ENCODE results near the gene UBQLN1.
A peak's percentile ranks its signal among the peaks of the same experiment; 100 is the strongest.
"Not testable (repeated sequence)": the region's sequence is repeated elsewhere in the genome, so short reads cannot be mapped to it uniquely, and the experiment has no call there.

Gene UBQLN1

GRCh38 chr9:83707768-83708514 is at the start of gene UBQLN1:
UBQLN1 (minus strand) TSS chr9:83707958; CDS start chr9:83707679, 279 bp downstream.
- TF ChIP-seq CTCF (IDR thresholded peaks at IDR 0.05; ENCODE audit: control insufficient read depth, extremely low read depth, insufficient read depth) = no peak
- H3K4me3 ChIP-seq (ENCODE audit: low read depth, low read length) = peak within 1 kb of the TSS; percentile 73
- DNase-seq (ENCODE audit: low read depth) = peak; percentile 88

GRCh38 chr9:83754383-83754977 is 46.7 kb upstream of the UBQLN1 start:
- TF ChIP-seq CTCF (IDR thresholded peaks at IDR 0.05; ENCODE audit: control insufficient read depth, extremely low read depth, insufficient read depth) = no peak
- H3K4me3 ChIP-seq (ENCODE audit: low read depth, low read length) = no peak overlapping the region

GRCh38 chr9:83749706-83750105 is 41.9 kb upstream of the UBQLN1 start:
- no peak for TF ChIP-seq CTCF (IDR thresholded peaks at IDR 0.05; ENCODE audit: control insufficient read depth, extremely low read depth, insufficient read depth)
- DNase-seq (ENCODE audit: low read depth) = no peak
- H3K4me3 ChIP-seq (ENCODE audit: low read depth, low read length) = no peak overlapping the region

More at GRCh38 chr9:83754383-83754977, 46.7 kb upstream of the UBQLN1 start:
- no peak for DNase-seq (ENCODE audit: low read depth)

- peak; percentile 65 for DNase-seq (ENCODE audit: low read depth)
- no peak for TF ChIP-seq CTCF (IDR thresholded peaks at IDR 0.05; ENCODE audit: control insufficient read depth, extremely low read depth, insufficient read depth)
- no peak overlapping the region for H3K4me3 ChIP-seq (ENCODE audit: low read depth, low read length)
Observed at GRCh38 chr9:83744206-83744605, 36.4 kb upstream of the UBQLN1 start.

- TF ChIP-seq CTCF (IDR thresholded peaks at IDR 0.05; ENCODE audit: control insufficient read depth, extremely low read depth, insufficient read depth) = no peak
- no peak for DNase-seq (ENCODE audit: low read depth)
- H3K4me3 ChIP-seq (ENCODE audit: low read depth, low read length) = no peak overlapping the region
Observed at GRCh38 chr9:83733739-83734138, 26.0 kb upstream of the UBQLN1 start.

- not testable (repeated sequence) for H3K4me3 ChIP-seq (ENCODE audit: low read depth, low read length); DNase-seq (ENCODE audit: low read depth)
Observed at GRCh38 chr9:83728591-83729368, 21.0 kb upstream of the UBQLN1 start.

- no peak overlapping the region for H3K4me3 ChIP-seq (ENCODE audit: low read depth, low read length)
- no peak for TF ChIP-seq CTCF (IDR thresholded peaks at IDR 0.05; ENCODE audit: control insufficient read depth, extremely low read depth, insufficient read depth)
- DNase-seq (ENCODE audit: low read depth) = no peak
Observed at GRCh38 chr9:83724436-83724835, 16.7 kb upstream of the UBQLN1 start.
